ELR (cell line): ENCODE data around the gene IL17F.

Experiments
- DNase-seq: peaks from one replicate; pipeline ENCODE4 v3.0.0-alpha.2; 2015; ENCODE audit warnings: low read depth

The IL17F gene

DNA sequence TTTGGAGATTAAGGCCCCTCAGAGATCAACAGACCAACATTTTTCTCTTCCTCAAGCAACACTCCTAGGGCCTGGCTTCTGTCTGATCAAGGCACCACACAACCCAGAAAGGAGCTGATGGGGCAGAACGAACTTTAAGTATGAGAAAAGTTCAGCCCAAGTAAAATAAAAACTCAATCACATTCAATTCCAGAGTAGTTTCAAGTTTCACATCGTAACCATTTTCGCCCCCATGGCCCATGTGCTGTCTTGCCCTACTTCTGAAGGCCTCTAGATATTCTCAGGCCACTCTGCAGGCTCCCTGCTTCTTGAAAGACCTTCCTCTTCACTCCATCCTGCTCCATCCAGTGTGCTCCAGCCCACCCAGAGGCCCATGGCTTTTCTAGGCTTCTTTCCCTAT is 53.9 kb downstream of the IL17F start:
- no peak for DNase-seq

DNA sequence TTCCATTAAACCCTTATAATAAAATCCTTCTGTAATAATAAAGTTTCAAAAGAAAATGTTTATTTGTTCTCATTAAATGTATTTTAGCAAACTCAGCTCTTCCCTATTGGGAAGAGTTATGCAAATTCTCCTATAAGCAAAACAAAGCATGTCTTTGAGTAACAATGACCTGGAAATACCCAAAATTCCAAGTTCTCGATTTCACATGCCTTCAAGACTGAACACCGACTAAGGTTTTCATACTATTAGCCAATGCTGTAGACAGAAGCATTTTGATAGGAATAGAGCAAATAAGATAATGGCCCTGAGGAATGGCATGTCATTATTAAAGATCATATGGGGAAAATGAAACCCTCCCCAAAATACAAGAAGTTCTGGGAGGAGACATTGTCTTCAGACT is 54.3 kb downstream of the IL17F start:
- DNase-seq = no peak

DNA sequence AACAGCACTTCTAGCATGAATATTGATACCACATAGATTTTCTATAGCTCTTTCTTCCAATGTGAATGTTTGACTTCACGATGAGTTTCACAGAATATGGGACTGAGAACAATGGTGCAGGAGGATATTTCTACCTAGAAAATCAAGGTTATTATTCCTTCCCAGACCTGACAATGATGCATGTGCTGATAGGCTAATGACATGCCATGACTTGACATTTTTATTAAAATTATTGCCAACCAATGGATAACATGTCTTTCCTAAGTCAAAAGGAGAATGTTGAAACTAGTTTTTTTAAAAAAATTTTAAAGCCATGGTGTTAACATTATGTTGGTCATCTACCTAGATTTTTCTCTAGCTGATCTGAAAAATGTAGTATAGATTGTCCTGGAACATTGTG is 57.2 kb downstream of the IL17F start:
- DNase-seq = no peak
